Caco-2 (cell line): ENCODE results near the gene SCGB1D1. TPM values are rescaled to one million over a fixed set of nuclear protein-coding genes. Genes with fewer than 3 reads are reported as not detected.

ENCODE experiments used
- BruUV-seq: library from RNA; stranded (reverse); fragments of 400-500 nt; replicated peaks from 2 replicates; lab custom pipeline; 2021; lab: Mats Ljungman, UMichigan
- CTCF ChIA-PET: fragments of 300-600 bp; sonication (Branson Sonifier 250); formaldehyde crosslinking; loops from one replicate; lab custom pipeline; 2022; ENCODE audit warnings: antibody characterized with exemption; lab: Charles Lee
- POLR2A ChIA-PET: fragments of 300-600 bp; sonication (Branson Sonifier 250); formaldehyde crosslinking; loops from one replicate; lab custom pipeline; 2022; ENCODE audit warnings: antibody characterized with exemption; lab: Charles Lee
- DNase-seq, 2 experiments: peaks; one replicate each; pipeline versions ENCODE4 v3.0.0 to v3.0.0-alpha.2; 2020 to 2022
- H3K27me3 ChIP-seq: replicated peaks from 2 replicates; pipeline ENCODE4 v1.6.0; 2011; ENCODE audit warnings: low read length; ENCODE audit not compliant: control insufficient read depth, insufficient read depth
- H3K36me3 ChIP-seq: 2 replicates; pipeline ENCODE4 v1.5.1; 2011; ENCODE audit warnings: low read length; ENCODE audit not compliant: control insufficient read depth, insufficient read depth
- H3K4me1 ChIP-seq: fragments of 250-450 bp; sonication (Bioruptor Pico); 2 replicates; pipeline ENCODE4 v1.5.1; 2020; ENCODE audit warnings: mild to moderate bottlenecking
- H3K4me3 ChIP-seq: 2 replicates; pipeline ENCODE4 v1.5.1; 2011; ENCODE audit warnings: low read depth, mild to moderate bottlenecking, control low read depth, low read length
- H3K9me3 ChIP-seq: fragments of 250-450 bp; sonication (Bioruptor Pico); 2 replicates; pipeline ENCODE4 v1.5.1; 2020; ENCODE audit warnings: mild to moderate bottlenecking, moderate library complexity
- H3K27ac Mint-ChIP-seq: one replicate; pipeline ENCODE4 v1.8.0; 2022; ENCODE audit warnings: mixed read lengths; ENCODE audit not compliant: unreplicated experiment
- H3K27me3 Mint-ChIP-seq: one replicate; pipeline ENCODE4 v1.8.0; 2022; ENCODE audit warnings: mixed read lengths; ENCODE audit not compliant: insufficient read depth, unreplicated experiment
- H3K36me3 Mint-ChIP-seq: one replicate; pipeline ENCODE4 v1.8.0; 2022; ENCODE audit warnings: mild to moderate bottlenecking, mixed read lengths; ENCODE audit not compliant: insufficient read depth, unreplicated experiment
- H3K4me1 Mint-ChIP-seq: one replicate; pipeline ENCODE4 v1.8.0; 2022; ENCODE audit warnings: low read depth, mixed read lengths; ENCODE audit not compliant: unreplicated experiment
- H3K4me3 Mint-ChIP-seq: one replicate; pipeline ENCODE4 v1.8.0; 2022; ENCODE audit warnings: mild to moderate bottlenecking, moderate library complexity, mixed read lengths; ENCODE audit not compliant: unreplicated experiment
- H3K9me3 Mint-ChIP-seq: one replicate; pipeline ENCODE4 v1.8.0; 2022; ENCODE audit warnings: mixed read lengths; ENCODE audit not compliant: unreplicated experiment
- intact Hi-C: fragments of 100-400 bp; cut with micrococcal nuclease; formaldehyde crosslinking; loops from one replicate; pipeline ENCODE4 v1.10.0; 2022; ENCODE audit not compliant: unreplicated experiment
- total RNA-seq: library from RNA; stranded (reverse); gene quantifications from 2 replicates; pipeline ENCODE4 v1.2.3, GENCODE V29; 2022
- TF ChIP-seq, protein P1 (sequence below), 2 experiments: fragments of 200-600 bp in 1 of 2; IDR thresholded peaks; 1 replicate in 1 of 2; 2 replicates in 1 of 2; pipeline versions ENCODE4 v1.5.1 to v1.8.0; 2011 to 2022; ENCODE audit warnings: antibody characterized with exemption in 1 of 2, control low read depth in 1 of 2, inconsistent platforms in 1 of 2, low read depth in 1 of 2, low read length in 1 of 2, mild to moderate bottlenecking in 1 of 2, moderate library complexity in 1 of 2; ENCODE audit not compliant: insufficient read depth in 1 of 2, severe bottlenecking in 1 of 2, unreplicated experiment in 1 of 2

The SCGB1D1 gene
- total RNA-seq, 1 experiment from 2014 or later: not detected

DNA sequence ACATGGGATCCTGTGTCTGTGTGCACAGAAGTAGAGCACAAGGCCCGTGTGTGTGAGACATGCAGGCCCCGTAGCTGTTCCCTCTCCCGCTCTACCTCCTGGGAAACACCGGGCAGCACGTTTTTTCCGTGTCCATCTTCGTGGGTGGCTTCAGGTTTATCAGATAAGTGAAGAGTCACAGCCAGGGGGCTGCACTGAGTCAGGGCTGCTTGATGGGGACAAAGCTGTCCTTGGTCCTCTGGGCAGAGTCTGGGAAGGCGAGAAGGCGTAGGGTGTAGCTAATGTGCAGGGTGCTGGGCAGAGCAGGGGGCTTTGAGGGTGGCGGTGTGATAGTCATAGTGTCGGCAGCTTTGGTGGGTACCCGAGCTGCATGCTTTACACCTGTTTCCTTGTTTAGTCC is 42.5 kb upstream of the SCGB1D1 start:
- no peak overlapping the region for H3K4me3 Mint-ChIP-seq
- no TSS peak for BruUV-seq
- DNase-seq: no peak
- no peak overlapping the region for H3K27ac Mint-ChIP-seq
- Histone ChIP-seq H3K27me3 (no peaks in the 10 kb centered on the region), H3K36me3 (peaks cover 5% of the 10 kb centered on the region), H3K9me3 (no peaks in the 10 kb centered on the region), H3K4me3 (no peak overlapping the region), H3K4me1 (no peaks in the 10 kb centered on the region)
- intact Hi-C loops: no loop called here
- ChIA-PET CTCF (no interaction called here), POLR2A (no interaction called here)
- TF ChIP-seq, protein P1, sequence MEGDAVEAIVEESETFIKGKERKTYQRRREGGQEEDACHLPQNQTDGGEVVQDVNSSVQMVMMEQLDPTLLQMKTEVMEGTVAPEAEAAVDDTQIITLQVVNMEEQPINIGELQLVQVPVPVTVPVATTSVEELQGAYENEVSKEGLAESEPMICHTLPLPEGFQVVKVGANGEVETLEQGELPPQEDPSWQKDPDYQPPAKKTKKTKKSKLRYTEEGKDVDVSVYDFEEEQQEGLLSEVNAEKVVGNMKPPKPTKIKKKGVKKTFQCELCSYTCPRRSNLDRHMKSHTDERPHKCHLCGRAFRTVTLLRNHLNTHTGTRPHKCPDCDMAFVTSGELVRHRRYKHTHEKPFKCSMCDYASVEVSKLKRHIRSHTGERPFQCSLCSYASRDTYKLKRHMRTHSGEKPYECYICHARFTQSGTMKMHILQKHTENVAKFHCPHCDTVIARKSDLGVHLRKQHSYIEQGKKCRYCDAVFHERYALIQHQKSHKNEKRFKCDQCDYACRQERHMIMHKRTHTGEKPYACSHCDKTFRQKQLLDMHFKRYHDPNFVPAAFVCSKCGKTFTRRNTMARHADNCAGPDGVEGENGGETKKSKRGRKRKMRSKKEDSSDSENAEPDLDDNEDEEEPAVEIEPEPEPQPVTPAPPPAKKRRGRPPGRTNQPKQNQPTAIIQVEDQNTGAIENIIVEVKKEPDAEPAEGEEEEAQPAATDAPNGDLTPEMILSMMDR (IDR thresholded peaks at IDR 0.05; ENCODE audit: insufficient read depth in 1 of 2, low read depth in 1 of 2, low read length in 1 of 2, severe bottlenecking in 1 of 2, unreplicated experiment in 1 of 2): no peak
- no peaks in the 10 kb centered on the region for H3K9me3 Mint-ChIP-seq
- no peaks in the 10 kb centered on the region for H3K27me3 Mint-ChIP-seq
- no peaks in the 10 kb centered on the region for H3K4me1 Mint-ChIP-seq
- H3K36me3 Mint-ChIP-seq: peaks cover 62% of the 10 kb centered on the region

GRCh38 chr11:62148271-62148980 is 41.6 kb upstream of the SCGB1D1 start:
- Histone ChIP-seq H3K36me3 (peaks cover 5% of the 10 kb centered on the region), H3K4me3 (no peak overlapping the region), H3K9me3 (no peaks in the 10 kb centered on the region), H3K27me3 (no peaks in the 10 kb centered on the region), H3K4me1 (no peaks in the 10 kb centered on the region)
- no peak overlapping the region for H3K4me3 Mint-ChIP-seq
- ChIA-PET CTCF (no interaction called here), POLR2A (no interaction called here)
- intact Hi-C loops: no loop called here
- no TSS peak for BruUV-seq
- TF ChIP-seq, protein P1 (IDR thresholded peaks at IDR 0.05; ENCODE audit: insufficient read depth in 1 of 2, low read depth in 1 of 2, low read length in 1 of 2, severe bottlenecking in 1 of 2, unreplicated experiment in 1 of 2): no peak
- H3K9me3 Mint-ChIP-seq: no peaks in the 10 kb centered on the region
- peaks cover 63% of the 10 kb centered on the region for H3K36me3 Mint-ChIP-seq
- no peak for DNase-seq
- no peaks in the 10 kb centered on the region for H3K4me1 Mint-ChIP-seq
- no peak overlapping the region for H3K27ac Mint-ChIP-seq
- no peaks in the 10 kb centered on the region for H3K27me3 Mint-ChIP-seq

DNA sequence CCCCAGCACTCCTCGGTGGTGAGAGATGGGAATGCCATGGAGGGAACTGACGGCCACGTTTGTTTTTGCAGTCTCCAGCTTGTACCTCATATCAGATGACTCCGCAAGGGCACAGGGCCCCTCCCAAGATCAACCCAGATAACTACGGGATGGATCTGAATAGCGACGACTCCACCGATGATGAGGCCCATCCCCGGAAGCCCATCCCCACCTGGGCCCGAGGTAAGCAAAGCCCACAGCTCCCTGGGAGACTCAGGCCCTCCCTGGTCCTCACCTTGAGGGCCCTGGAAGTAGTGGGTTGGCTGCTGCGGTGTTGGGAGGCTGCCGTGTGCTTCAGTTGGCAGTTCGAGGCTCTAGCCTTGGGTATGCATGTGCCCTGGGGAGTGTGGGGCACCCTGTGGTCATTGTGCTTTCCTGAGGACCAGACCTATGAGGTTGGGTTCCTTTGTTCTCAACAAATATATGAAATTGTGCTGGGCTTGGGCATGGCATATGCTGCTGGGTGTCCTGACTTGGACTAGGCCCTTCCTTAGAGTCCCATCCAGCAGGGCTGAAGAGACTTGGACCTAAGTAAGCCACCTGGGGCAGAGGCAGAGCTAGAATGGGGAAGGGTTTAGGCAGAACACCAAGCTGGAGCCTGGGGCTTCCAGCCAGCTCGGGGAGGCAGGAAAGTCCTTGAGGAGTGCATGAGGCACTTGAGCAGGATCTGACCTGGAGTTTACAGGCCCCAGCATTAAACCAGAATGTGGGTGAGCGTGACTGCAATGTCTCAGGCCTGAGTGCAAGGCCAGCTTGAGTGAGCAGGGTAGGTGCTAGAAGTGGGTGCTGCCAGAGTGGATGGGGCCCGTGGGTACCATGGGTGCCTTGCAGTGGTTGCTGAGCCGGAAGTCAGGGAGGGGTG is 39.8 kb upstream of the SCGB1D1 start:
- H3K9me3 ChIP-seq: no peaks in the 10 kb centered on the region
- H3K27me3 ChIP-seq: no peaks in the 10 kb centered on the region
- no TSS peak for BruUV-seq
- Mint-ChIP-seq H3K9me3 (no peaks in the 10 kb centered on the region), H3K4me3 (no peak overlapping the region), H3K4me1 (no peaks in the 10 kb centered on the region), H3K27me3 (no peaks in the 10 kb centered on the region), H3K27ac (no peak overlapping the region), H3K36me3 (peaks cover 52% of the 10 kb centered on the region)
- H3K4me1 ChIP-seq: no peaks in the 10 kb centered on the region
- H3K36me3 ChIP-seq: peaks cover 5% of the 10 kb centered on the region
- DNase-seq: no peak
- no peak overlapping the region for H3K4me3 ChIP-seq
- ChIA-PET POLR2A (no interaction called here), CTCF (interaction anchor here (1.2 kb wide), 1 partner anchor 16 kb away, joined by 5 read pairs; no protein-coding TSS in a partner anchor)
- TF ChIP-seq, protein P1 (IDR thresholded peaks at IDR 0.05; ENCODE audit: insufficient read depth in 1 of 2, low read depth in 1 of 2, low read length in 1 of 2, severe bottlenecking in 1 of 2, unreplicated experiment in 1 of 2): no peak
- intact Hi-C loops: no loop called here
